H9 (cell line): ENCODE results near the gene DUS2. TPM values are rescaled to one million over a fixed set of nuclear protein-coding genes. Genes with fewer than 3 reads are reported as not detected.

Experiments used
- DNase-seq: peaks from one replicate; pipeline ENCODE4 v3.0.0-alpha.2; 2017
- H2AFZ ChIP-seq: one replicate; pipeline ENCODE4 v1.6.1; 2013; ENCODE audit warnings: mild to moderate bottlenecking, low read length, control low read depth, moderate library complexity
- H2AK5ac ChIP-seq: 2 replicates; pipeline ENCODE4 v1.6.1; 2013; ENCODE audit warnings: low read length, control low read depth, mixed read lengths; ENCODE audit not compliant: insufficient read length
- H2BK120ac ChIP-seq: one replicate; pipeline ENCODE4 v1.6.1; 2013; ENCODE audit warnings: low read depth, mild to moderate bottlenecking, low read length, control low read depth, inconsistent platforms; ENCODE audit not compliant: poor library complexity, severe bottlenecking
- H2BK12ac ChIP-seq: 2 replicates; pipeline ENCODE4 v1.6.1; 2013; ENCODE audit warnings: low read length, control low read depth, mixed read lengths, low read depth; ENCODE audit not compliant: insufficient read length
- H2BK15ac ChIP-seq: 2 replicates; pipeline ENCODE4 v1.6.1; 2013; ENCODE audit warnings: low read depth, low read length, control low read depth
- H2BK20ac ChIP-seq: one replicate; pipeline ENCODE4 v1.6.1; 2013; ENCODE audit warnings: low read depth, mild to moderate bottlenecking, low read length, control low read depth, inconsistent platforms; ENCODE audit not compliant: poor library complexity, severe bottlenecking
- H2BK5ac ChIP-seq: 2 replicates; pipeline ENCODE4 v1.6.1; 2013; ENCODE audit warnings: low read length, control low read depth, mixed read lengths; ENCODE audit not compliant: insufficient read length
- H3K14ac ChIP-seq: 2 replicates; pipeline ENCODE4 v1.6.1; 2013; ENCODE audit warnings: low read length, control low read depth; ENCODE audit not compliant: insufficient read depth
- H3K18ac ChIP-seq: 2 replicates; pipeline ENCODE4 v1.6.1; 2013; ENCODE audit warnings: low read depth, mild to moderate bottlenecking, mixed read lengths, low read length, control low read depth; ENCODE audit not compliant: insufficient read length
- H3K23ac ChIP-seq: 2 replicates; pipeline ENCODE4 v1.6.1; 2013; ENCODE audit warnings: low read length, control low read depth, mixed read lengths, low read depth; ENCODE audit not compliant: insufficient read length
- H3K23me2 ChIP-seq: 2 replicates; pipeline ENCODE4 v1.6.1; 2013; ENCODE audit warnings: low read depth, mild to moderate bottlenecking, mixed read lengths, low read length, control low read depth; ENCODE audit not compliant: insufficient read length, poor library complexity, severe bottlenecking
- H3K27ac ChIP-seq: 2 replicates; pipeline ENCODE4 v1.5.1; 2013; ENCODE audit warnings: low read length, control low read depth, mixed read lengths, low read depth; ENCODE audit not compliant: insufficient read length
- H3K27me3 ChIP-seq: 2 replicates; pipeline ENCODE4 v1.6.1; 2013; ENCODE audit warnings: low read length, control low read depth, inconsistent platforms; ENCODE audit not compliant: insufficient read depth
- H3K4ac ChIP-seq: 2 replicates; pipeline ENCODE4 v1.6.1; 2013; ENCODE audit warnings: low read depth, mild to moderate bottlenecking, control low read depth, inconsistent platforms, low read length, moderate library complexity
- H3K4me1 ChIP-seq: 2 replicates; pipeline ENCODE4 v1.6.1; 2013; ENCODE audit warnings: low read length, control low read depth, inconsistent platforms; ENCODE audit not compliant: insufficient read depth
- H3K4me2 ChIP-seq: 2 replicates; pipeline ENCODE4 v1.6.1; 2013; ENCODE audit warnings: low read length, control low read depth, mixed read lengths; ENCODE audit not compliant: insufficient read length, insufficient read depth
- H3K56ac ChIP-seq: 2 replicates; pipeline ENCODE4 v1.6.1; 2013; ENCODE audit warnings: low read depth, mild to moderate bottlenecking, mixed read lengths, low read length, control low read depth; ENCODE audit not compliant: insufficient read length
- H3K79me1 ChIP-seq: 2 replicates; pipeline ENCODE4 v1.6.1; 2013; ENCODE audit warnings: low read depth, mild to moderate bottlenecking, moderate library complexity, low read length, control low read depth, inconsistent platforms; ENCODE audit not compliant: insufficient read depth, poor library complexity, severe bottlenecking
- H3K79me2 ChIP-seq: 2 replicates; pipeline ENCODE4 v1.6.1; 2013; ENCODE audit warnings: low read length, control low read depth, inconsistent platforms; ENCODE audit not compliant: insufficient read depth
- H3K9ac ChIP-seq: 2 replicates; pipeline ENCODE4 v1.6.1; 2013; ENCODE audit warnings: low read length, control low read depth, mixed read lengths; ENCODE audit not compliant: insufficient read length; ENCODE audit errors: extremely low read depth
- H3K9me3 ChIP-seq: one replicate; pipeline ENCODE4 v1.6.1; 2013; ENCODE audit warnings: low read depth, low read length, inconsistent platforms; ENCODE audit not compliant: control insufficient read depth
- H3T11ph ChIP-seq: one replicate; pipeline ENCODE4 v1.6.1; 2013; ENCODE audit warnings: mild to moderate bottlenecking, low read length, control low read depth, inconsistent platforms
- H4K20me1 ChIP-seq: one replicate; pipeline ENCODE4 v1.6.1; 2013; ENCODE audit not compliant: control insufficient read depth, insufficient read length, insufficient read depth
- H4K5ac ChIP-seq: 2 replicates; pipeline ENCODE4 v1.6.1; 2013; ENCODE audit warnings: low read depth, mild to moderate bottlenecking, mixed read lengths, low read length, control low read depth; ENCODE audit not compliant: insufficient read length
- H4K8ac ChIP-seq: replicated peaks from 2 replicates; pipeline ENCODE4 v1.6.1; 2013; ENCODE audit warnings: low read length, control low read depth, mixed read lengths, low read depth; ENCODE audit not compliant: insufficient read length
- H4K91ac ChIP-seq: 2 replicates; pipeline ENCODE4 v1.6.1; 2013; ENCODE audit warnings: low read depth, mild to moderate bottlenecking, moderate library complexity, mixed read lengths, low read length, control low read depth; ENCODE audit not compliant: insufficient read length
- H3K27ac Mint-ChIP-seq, 3 experiments: 2 replicates in 2 of 3; 3 replicates in 1 of 3; pipeline ENCODE4 v1.8.0; 2020 to 2021; ENCODE audit warnings: mixed read lengths in 3 of 3, mild to moderate bottlenecking in 1 of 3, moderate library complexity in 1 of 3
- H3K27me3 Mint-ChIP-seq: 2 replicates; pipeline ENCODE4 v1.8.0; 2021; ENCODE audit warnings: low read depth, mild to moderate bottlenecking, moderate library complexity, mixed read lengths
- H3K36me3 Mint-ChIP-seq, 3 experiments: 2 replicates in 2 of 3; 3 replicates in 1 of 3; pipeline ENCODE4 v1.8.0; 2020 to 2021; ENCODE audit warnings: low read depth in 3 of 3, mixed read lengths in 3 of 3; ENCODE audit not compliant: insufficient read depth in 1 of 3
- H3K4me1 Mint-ChIP-seq, 2 experiments: 2 replicates each; pipeline ENCODE4 v1.8.0; 2020; ENCODE audit warnings: mixed read lengths in 2 of 2
- H3K4me3 Mint-ChIP-seq, 2 experiments: 2 replicates in 1 of 2; 3 replicates in 1 of 2; pipeline ENCODE4 v1.8.0; 2020 to 2021; ENCODE audit warnings: mild to moderate bottlenecking in 2 of 2, mixed read lengths in 2 of 2, moderate library complexity in 1 of 2
- H3K9me3 Mint-ChIP-seq, 2 experiments: 2 replicates in 1 of 2; 3 replicates in 1 of 2; pipeline ENCODE4 v1.8.0; 2020; ENCODE audit warnings: mild to moderate bottlenecking in 2 of 2, mixed read lengths in 2 of 2, moderate library complexity in 1 of 2
- WGBS: extraction: QIAGEN DNeasy Blood & Tissue Kit; methylation state at CpG from one replicate; pipeline ENCODE4 v1.1.7; 2013; ENCODE audit warnings: missing lambda C conversion rate, low lambda C conversion rate, mixed read lengths; ENCODE audit not compliant: insufficient read length; ENCODE audit errors: extremely low coverage; 5-methylcytosine and 5-hydroxymethylcytosine counted together
- total RNA-seq: library from RNA; stranded (reverse); gene quantifications from 2 replicates; pipeline ENCODE4 v1.2.1, GENCODE V29; 2021
- TF ChIP-seq, protein P1 (sequence below): fragments of 200-600 bp; sonication (generic); conservative IDR thresholded peaks from 3 replicates; pipeline ENCODE4 v1.8.0; 2021; ENCODE audit warnings: antibody characterized with exemption, mild to moderate bottlenecking

DUS2 gene
- total RNA-seq, 1 experiment from 2014 or later, result 28.5 TPM

- H2BK15ac ChIP-seq, result no peak overlapping the region
- no peaks in the 10 kb centered on the region for H4K20me1 ChIP-seq
- no peak overlapping the region for H2BK5ac ChIP-seq
- H3K18ac ChIP-seq, result no peak overlapping the region
- Mint-ChIP-seq H3K4me1 (no peaks in the 10 kb centered on the region), H3K4me3 (no peak overlapping the region), H3K9me3 (no peaks in the 10 kb centered on the region), H3K27ac (peak overlapping the region in 1 of 3 experiments; percentile 57; a peak in 1 of 7 replicates), H3K27me3 (no peaks in the 10 kb centered on the region), H3K36me3 (peaks cover 25 to 67% (median 58%) of the 10 kb centered on the region in 3 experiments)
- no peak overlapping the region for H3K4me2 ChIP-seq
- no peaks in the 10 kb centered on the region for H3K4me1 ChIP-seq
- TF ChIP-seq, protein P1, sequence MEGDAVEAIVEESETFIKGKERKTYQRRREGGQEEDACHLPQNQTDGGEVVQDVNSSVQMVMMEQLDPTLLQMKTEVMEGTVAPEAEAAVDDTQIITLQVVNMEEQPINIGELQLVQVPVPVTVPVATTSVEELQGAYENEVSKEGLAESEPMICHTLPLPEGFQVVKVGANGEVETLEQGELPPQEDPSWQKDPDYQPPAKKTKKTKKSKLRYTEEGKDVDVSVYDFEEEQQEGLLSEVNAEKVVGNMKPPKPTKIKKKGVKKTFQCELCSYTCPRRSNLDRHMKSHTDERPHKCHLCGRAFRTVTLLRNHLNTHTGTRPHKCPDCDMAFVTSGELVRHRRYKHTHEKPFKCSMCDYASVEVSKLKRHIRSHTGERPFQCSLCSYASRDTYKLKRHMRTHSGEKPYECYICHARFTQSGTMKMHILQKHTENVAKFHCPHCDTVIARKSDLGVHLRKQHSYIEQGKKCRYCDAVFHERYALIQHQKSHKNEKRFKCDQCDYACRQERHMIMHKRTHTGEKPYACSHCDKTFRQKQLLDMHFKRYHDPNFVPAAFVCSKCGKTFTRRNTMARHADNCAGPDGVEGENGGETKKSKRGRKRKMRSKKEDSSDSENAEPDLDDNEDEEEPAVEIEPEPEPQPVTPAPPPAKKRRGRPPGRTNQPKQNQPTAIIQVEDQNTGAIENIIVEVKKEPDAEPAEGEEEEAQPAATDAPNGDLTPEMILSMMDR, result no peak
- no peaks in the 10 kb centered on the region for H3K79me1 ChIP-seq
- no peak overlapping the region for H2BK20ac ChIP-seq
- no peaks in the 10 kb centered on the region for H3K79me2 ChIP-seq
- DNase-seq, result no peak
- H2BK12ac ChIP-seq, result no peak overlapping the region
- no peak overlapping the region for H4K5ac ChIP-seq
- H3K9ac ChIP-seq, result no peak overlapping the region
- no peak overlapping the region for H2AK5ac ChIP-seq
- no peak overlapping the region for H3T11ph ChIP-seq
- no CpG with 5 or more reads among the region's 9 CpGs for WGBS
- H3K14ac ChIP-seq, result no peak overlapping the region
- H2AFZ ChIP-seq, result no peak overlapping the region
- H3K56ac ChIP-seq, result no peak overlapping the region
- no peak overlapping the region for H2BK120ac ChIP-seq
- H3K9me3 ChIP-seq, result no peaks in the 10 kb centered on the region
- H3K23ac ChIP-seq, result no peak overlapping the region
- H3K27ac ChIP-seq, result no peak overlapping the region
- no peak overlapping the region for H4K8ac ChIP-seq
- no peaks in the 10 kb centered on the region for H3K27me3 ChIP-seq
- no peak overlapping the region for H4K91ac ChIP-seq
- H3K23me2 ChIP-seq, result no peaks in the 10 kb centered on the region
- H3K4ac ChIP-seq, result no peak overlapping the region
Measured at GRCh38 chr16:68073902-68074760, 51.0 kb downstream of the DUS2 start.
